K562 (cell line): Measurements from ENCODE around the gene RSRC1. TPM values are rescaled to one million over a fixed set of nuclear protein-coding genes. Genes with fewer than 3 reads are reported as not detected.

Source experiments
- BCLAF1 ChIP-seq, 2 experiments: fragments of 450-650 bp in 1 of 2; IDR thresholded peaks; 2 replicates each; pipeline ENCODE4 v1.6.1; 2011 to 2017; ENCODE audit warnings: low read depth in 2 of 2, antibody characterized with exemption in 1 of 2, borderline replicate concordance in 1 of 2, low read length in 1 of 2, mild to moderate bottlenecking in 1 of 2, mixed read lengths in 1 of 2; ENCODE audit not compliant: control insufficient read depth in 1 of 2
- CBFA2T3 ChIP-seq: fragments of 450-650 bp; IDR thresholded peaks from 2 replicates; pipeline ENCODE4 v1.6.1; 2017
- DDX20 ChIP-seq: fragments of 450-650 bp; IDR thresholded peaks from 2 replicates; pipeline ENCODE4 v1.6.1; 2016; ENCODE audit warnings: missing genetic modification characterization, low read depth, mild to moderate bottlenecking, missing compliant biosample characterization, moderate library complexity
- GTF3C2 ChIP-seq: IDR thresholded peaks from 3 replicates; pipeline ENCODE4 v1.6.1; 2011; ENCODE audit warnings: borderline replicate concordance, mild to moderate bottlenecking, moderate library complexity; ENCODE audit not compliant: insufficient read length; ENCODE audit errors: extremely low read depth
- KAT8 ChIP-seq: fragments of 450-650 bp; IDR thresholded peaks from 2 replicates; pipeline ENCODE4 v1.6.1; 2016; ENCODE audit warnings: low read depth, mild to moderate bottlenecking
- KLF6 ChIP-seq: fragments of 250-450 bp; sonication (Bioruptor Pico); IDR thresholded peaks from 2 replicates; pipeline ENCODE4 v1.4.0; 2020; ENCODE audit warnings: mild to moderate bottlenecking, moderate library complexity, borderline replicate concordance
- MTF1 ChIP-seq: fragments of 250-450 bp; sonication (Bioruptor Pico); IDR thresholded peaks from 2 replicates; pipeline ENCODE4 v1.9.0; 2021; ENCODE audit warnings: moderate library complexity, mild to moderate bottlenecking, inconsistent platforms, borderline replicate concordance
- NR0B1 ChIP-seq: fragments of 450-650 bp; IDR thresholded peaks from one replicate; pipeline ENCODE4 v1.6.1; 2018; ENCODE audit warnings: mild to moderate bottlenecking, moderate library complexity; ENCODE audit not compliant: partially characterized antibody
- TAF9B ChIP-seq: fragments of 450-650 bp; IDR thresholded peaks from 2 replicates; pipeline ENCODE4 v1.6.1; 2018; ENCODE audit warnings: mild to moderate bottlenecking; ENCODE audit not compliant: partially characterized antibody
- THRA ChIP-seq: fragments of 450-650 bp; IDR thresholded peaks from 2 replicates; pipeline ENCODE4 v1.6.1; 2017; ENCODE audit warnings: mild to moderate bottlenecking, moderate library complexity
- U2AF2 ChIP-seq: fragments of 200-400 bp; formaldehyde crosslinking; optimal IDR thresholded peaks from 2 replicates; pipeline ENCODE3; 2017; ENCODE audit warnings: low read depth, mild to moderate bottlenecking, low read length
- ZBTB5 ChIP-seq: fragments of 450-650 bp; IDR thresholded peaks from 2 replicates; pipeline ENCODE4 v1.6.1; 2017; ENCODE audit warnings: antibody characterized with exemption
- ZNF212 ChIP-seq: fragments of 450-650 bp; formaldehyde crosslinking; IDR thresholded peaks from 2 replicates; pipeline ENCODE4 v1.4.0; 2020; ENCODE audit warnings: mild to moderate bottlenecking
- ZNF347 ChIP-seq: fragments of 450-650 bp; formaldehyde crosslinking; IDR thresholded peaks from 2 replicates; pipeline ENCODE4 v1.4.0; 2020; ENCODE audit warnings: low read depth, mild to moderate bottlenecking, moderate library complexity
- ZZZ3 ChIP-seq: fragments of 450-650 bp; IDR thresholded peaks from 2 replicates; pipeline ENCODE4 v1.6.1; 2016; ENCODE audit warnings: antibody characterized with exemption, mild to moderate bottlenecking, moderate library complexity
- polyA plus RNA-seq, 8 experiments: library from polyadenylated mRNA; depleted of rRNA in 4 of 8; stranded (reverse) in 5 of 8; unstranded in 3 of 8; fragments of >200 nt; fragmentation: Nextera tagmentation in 2 of 8; fragmentation: Illumina TruSeq in 1 of 8; extraction: Ambion mirVana in 2 of 8; extraction: Trizol in 1 of 8; gene quantifications; 2 replicates each; pipeline versions ENCODE4 v1.2.1 to v1.2.3, GENCODE V29; 2011 to 2014; ENCODE audit warnings: inconsistent platforms in 1 of 8, missing spikeins in 1 of 8
- total RNA-seq, 7 experiments: library from RNA; depleted of rRNA in 6 of 7; stranded (reverse); fragments of >200 nt in 6 of 7; fragmentation: Illumina TruSeq in 2 of 7; extraction: Trizol in 2 of 7; gene quantifications; 2 replicates each; pipeline versions ENCODE4 v1.2.1 to v1.2.3, GENCODE V29; 2011 to 2021; ENCODE audit warnings: low replicate concordance in 1 of 7

Gene RSRC1
- total and polyA plus RNA-seq, 9 of the 15 experiments (the other 6 are each of a cell fraction or from before 2014, with no cell fraction given) = 19.3 to 128 (median 75.5) TPM

GRCh38 chr3:158109804-158110657 lies at the start of gene RSRC1 (continued):
- TF ChIP-seq KAT8 (no peak; the same call in 1 of the 2 replicates), KLF6 (CRISPR knock-in tag) (no peak), BCLAF1 (IDR thresholded peaks at IDR 0.05; ENCODE audit: borderline replicate concordance in 1 of 2, control insufficient read depth in 1 of 2, low read depth in 2 of 2, low read length in 1 of 2) (no peak), THRA (no peak), ZZZ3 (no peak), TAF9B (peak; percentile 81), MTF1 (CRISPR knock-in tag) (no peak), CBFA2T3 (peak; percentile 30; the same call in 1 of the 2 replicates), ZNF212 (CRISPR knock-in tag) (no peak), DDX20 (no peak), ZBTB5 (no peak), U2AF2 (no peak), ZNF347 (no peak), GTF3C2 (no peak), NR0B1 (no peak)
